ENCODE results near the gene CAPN14.

CAPN14 gene

GRCh38 chr2:31124904-31125303 lies 92.4 kb downstream of the CAPN14 start:
- Histone ChIP-seq H3K9me3 (ENCODE audit: low read depth, low read length) (no peaks in the 10 kb centered on the region), H3K36me3 (ENCODE audit: insufficient read depth, low read length) (no peaks in the 10 kb centered on the region), H3K4me3 (no peak overlapping the region), H3K27ac (no peak overlapping the region), H3K9ac (ENCODE audit: insufficient read length) (no peak overlapping the region)
- DNase-seq (ENCODE audit: low read depth, low spot score), result no peak
- TF ChIP-seq EZH2 (IDR thresholded peaks at IDR 0.05) (no peak), POLR2AphosphoS5 (IDR thresholded peaks at IDR 0.05; ENCODE audit: borderline replicate concordance, low read depth, low read length) (no peak), FOXP2 (optimal IDR thresholded peaks at IDR 0.05; ENCODE audit: control extremely low read depth, extremely low read length, insufficient read depth) (no peak)

Measured in SK-N-MC (cell line).